ENCODE data around the gene IP6K1. TPM values are rescaled to one million over a fixed set of nuclear protein-coding genes. Genes with fewer than 3 reads are reported as not detected.

The IP6K1 gene
- total and polyA plus RNA-seq, 2 donors (not counting 1 experiment from before 2014, with no cell fraction given): 27.8 to 77.8 TPM

GRCh38 chr3:49801160-49801559 lies 14.8 kb upstream of the IP6K1 start:
- H3K27ac Mint-ChIP-seq: no peak overlapping the region
- TF ChIP-seq CTCF (IDR thresholded peaks at IDR 0.05) (no peak), EZH2 (IDR thresholded peaks at IDR 0.05; ENCODE audit: borderline replicate concordance, insufficient read depth, low read depth, low read length, poor library complexity, severe bottlenecking) (no peak)
- Histone ChIP-seq H3K36me3 (replicated peaks in 1 of 2; ENCODE audit: control extremely low read depth in 1 of 2, control insufficient read depth in 1 of 2, extremely low read depth in 1 of 2, insufficient read depth in 2 of 2, low read length in 1 of 2) (peaks cover 0 to 6% of the 10 kb centered on the region in 2 experiments), H3K4me2 (replicated peaks; ENCODE audit: low read depth, low read length, poor library complexity, severe bottlenecking) (no peak overlapping the region), H2AFZ (ENCODE audit: insufficient read depth, low read depth, low read length, poor library complexity, severe bottlenecking) (no peak overlapping the region), H3K9me3 (ENCODE audit: control extremely low read depth in 1 of 3, control insufficient read depth in 2 of 3, insufficient read depth in 1 of 3, low read length in 2 of 3) (no peaks in the 10 kb centered on the region), H3K9ac (ENCODE audit: low read length) (no peak overlapping the region), H3K27ac (ENCODE audit: low read length in 2 of 2) (no peak overlapping the region), H4K20me1 (ENCODE audit: control insufficient read depth, insufficient read depth, low read length, poor library complexity, severe bottlenecking) (no peaks in the 10 kb centered on the region), H3K27me3 (replicated peaks in 1 of 4; ENCODE audit: control extremely low read depth in 1 of 4, control insufficient read depth in 3 of 4, insufficient read depth in 4 of 4, low read length in 3 of 4) (peaks cover 0 to 3% (median 0%) of the 10 kb centered on the region in 4 experiments), H3K4me3 (ENCODE audit: control extremely low read depth in 1 of 5, extremely low read depth in 1 of 5, insufficient read depth in 1 of 5, low read depth in 2 of 5, low read length in 4 of 5) (no peak overlapping the region), H3K79me2 (ENCODE audit: control insufficient read depth, insufficient read depth, low read length) (peaks cover 10% of the 10 kb centered on the region), H3K4me1 (ENCODE audit: control insufficient read depth in 2 of 2, insufficient read depth in 2 of 2, low read length in 2 of 2) (peaks cover 24 to 29% of the 10 kb centered on the region in 2 donors)
- POLR2A ChIA-PET: no interaction called here
- no peak for ATAC-seq (ENCODE audit: low read depth)
- peak overlapping the region; percentile 86 for H3K4me3 Mint-ChIP-seq
- 96% methylated on average over 2 of the region's 2 CpGs for WGBS (ENCODE audit: insufficient coverage)
- H3K9me3 Mint-ChIP-seq (ENCODE audit: insufficient read depth): no peaks in the 10 kb centered on the region
- no peak for DNase-seq
- intact Hi-C loops (cut with micrococcal nuclease): loop anchor here (5.0 kb wide), 1 partner anchor 426 kb away; no protein-coding TSS in a partner anchor
- peaks cover 5% of the 10 kb centered on the region for H3K27me3 Mint-ChIP-seq
- H3K4me1 Mint-ChIP-seq: peaks cover 35% of the 10 kb centered on the region
- CTCF ChIA-PET: interaction anchor here (1.2 to 15.1 kb wide), 7 partner anchors 14 to 105 kb away, joined by 4 to 547 read pairs (median 15); partner anchors contain the start of genes AMIGO3, IP6K1 and UBA7

- Histone ChIP-seq H3K27ac (ENCODE audit: low read length in 2 of 2) (no peak within 1 kb of the TSS), H3K79me2 (ENCODE audit: control insufficient read depth, insufficient read depth, low read length) (peaks cover 10% of the 10 kb centered on the region), H3K36me3 (replicated peaks in 1 of 2; ENCODE audit: control extremely low read depth in 1 of 2, control insufficient read depth in 1 of 2, extremely low read depth in 1 of 2, insufficient read depth in 2 of 2, low read length in 1 of 2) (peaks cover 0 to 3% of the 10 kb centered on the region in 2 experiments), H4K20me1 (ENCODE audit: control insufficient read depth, insufficient read depth, low read length, poor library complexity, severe bottlenecking) (no peaks in the 10 kb centered on the region), H2AFZ (ENCODE audit: insufficient read depth, low read depth, low read length, poor library complexity, severe bottlenecking) (no peak within 1 kb of the TSS), H3K9ac (ENCODE audit: low read length) (no peak within 1 kb of the TSS), H3K27me3 (replicated peaks in 1 of 4; ENCODE audit: control extremely low read depth in 1 of 4, control insufficient read depth in 3 of 4, insufficient read depth in 4 of 4, low read length in 3 of 4) (peaks cover 0 to 3% (median 0%) of the 10 kb centered on the region in 4 experiments), H3K4me1 (ENCODE audit: control insufficient read depth in 2 of 2, insufficient read depth in 2 of 2, low read length in 2 of 2) (peaks cover 10 to 15% of the 10 kb centered on the region in 2 donors), H3K4me3 (ENCODE audit: control extremely low read depth in 1 of 5, extremely low read depth in 1 of 5, insufficient read depth in 1 of 5, low read depth in 2 of 5, low read length in 4 of 5) (no peak within 1 kb of the TSS), H3K4me2 (replicated peaks; ENCODE audit: low read depth, low read length, poor library complexity, severe bottlenecking) (no peak within 1 kb of the TSS), H3K9me3 (ENCODE audit: control extremely low read depth in 1 of 3, control insufficient read depth in 2 of 3, insufficient read depth in 1 of 3, low read length in 2 of 3) (no peaks in the 10 kb centered on the region)
- no peak for ATAC-seq (ENCODE audit: low read depth)
- 77% methylated on average over 3 of the region's 4 CpGs for WGBS (ENCODE audit: insufficient coverage)
- H3K9me3 Mint-ChIP-seq (ENCODE audit: insufficient read depth): no peaks in the 10 kb centered on the region
- no peak within 1 kb of the TSS for H3K27ac Mint-ChIP-seq
- ChIA-PET POLR2A (no interaction called here), CTCF (interaction anchor here (15.1 kb wide), 1 partner anchor 37 kb away, joined by 547 read pairs; no protein-coding TSS in a partner anchor)
- H3K4me3 Mint-ChIP-seq: no peak within 1 kb of the TSS
- TF ChIP-seq EZH2 (IDR thresholded peaks at IDR 0.05; ENCODE audit: borderline replicate concordance, insufficient read depth, low read depth, low read length, poor library complexity, severe bottlenecking): no peak
- no peak for TF ChIP-seq CTCF (IDR thresholded peaks at IDR 0.05)
- intact Hi-C loops (cut with micrococcal nuclease): loop anchor here (5.0 kb wide), 1 partner anchor 428 kb away; no protein-coding TSS in a partner anchor
- peaks cover 5% of the 10 kb centered on the region for H3K27me3 Mint-ChIP-seq
- peaks cover 22% of the 10 kb centered on the region for H3K4me1 Mint-ChIP-seq
- DNase-seq: no peak
Observed at GRCh38 chr3:49799761-49800160, 13.4 kb upstream of the IP6K1 start, which contains the start of gene CDHR4. Gene CDHR4, minus strand, starts transcription at chr3:49799873. Its CDS starts 61 bp downstream, at chr3:49799812.
